CD4-positive, alpha-beta T cell treated with Interleukin-17A for 1 hour (primary cell): ENCODE data around the gene HIVEP2.
A peak's percentile ranks its signal among the peaks of the same experiment; 100 is the strongest.

Experiments used
- DNase-seq: peaks from one replicate; pipeline ENCODE4 v3.0.0-alpha.2; 2020

HIVEP2 gene

DNA sequence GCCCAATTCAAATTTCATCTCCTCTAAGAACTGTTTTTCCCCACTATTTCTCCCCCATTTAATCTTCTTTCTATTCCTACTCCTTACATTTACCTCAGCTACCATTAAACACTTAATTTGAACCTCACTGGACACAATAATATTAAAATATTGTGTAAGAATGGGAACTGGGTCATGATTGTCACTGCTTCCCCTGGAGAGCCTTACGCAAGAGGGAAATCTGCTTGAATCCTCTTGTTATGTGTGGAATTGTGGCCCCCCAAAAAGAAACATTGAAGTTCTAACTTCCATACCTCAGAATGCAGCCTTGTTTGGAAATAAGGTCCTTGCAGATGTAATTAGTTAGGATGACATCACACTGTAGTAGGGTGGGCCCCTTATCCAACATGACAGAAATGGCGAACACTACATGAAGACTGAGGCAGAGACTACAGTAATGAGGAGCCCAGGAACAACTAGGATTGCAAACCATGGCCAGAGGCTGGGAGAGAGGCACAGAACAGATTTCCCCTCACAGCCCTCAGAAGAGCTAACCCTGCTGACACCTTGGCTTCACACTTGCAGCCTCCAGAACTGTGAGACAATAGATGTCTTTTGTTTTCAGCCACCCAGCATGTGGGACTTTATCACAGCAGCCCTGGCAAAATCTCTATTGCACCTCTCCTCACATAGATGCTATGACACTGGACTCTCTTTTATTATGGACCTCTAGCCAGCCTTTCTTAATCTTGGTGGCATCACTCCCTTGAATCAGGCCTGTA, 29.9 kb downstream of the HIVEP2 start:
- DNase-seq = peak; percentile 57

DNA sequence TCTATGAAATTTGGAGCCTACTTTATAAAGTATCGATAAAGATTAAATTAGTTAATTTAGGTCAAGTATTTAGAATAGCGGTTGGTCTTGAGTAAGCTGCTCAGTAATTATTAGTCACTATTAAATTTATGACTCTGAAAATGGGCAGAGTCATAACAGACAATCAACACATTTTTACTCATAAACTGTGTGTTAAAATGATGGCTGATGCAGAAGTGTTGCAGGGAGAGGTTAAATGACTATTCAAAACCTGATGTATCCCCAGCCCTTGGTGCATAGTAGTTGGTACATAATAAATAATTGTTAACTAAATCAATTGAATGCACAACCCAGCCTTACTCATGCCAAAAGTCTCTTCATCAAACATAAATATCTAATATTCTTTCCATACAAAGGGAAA, 30.6 kb downstream of the HIVEP2 start:
- no peak for DNase-seq

DNA sequence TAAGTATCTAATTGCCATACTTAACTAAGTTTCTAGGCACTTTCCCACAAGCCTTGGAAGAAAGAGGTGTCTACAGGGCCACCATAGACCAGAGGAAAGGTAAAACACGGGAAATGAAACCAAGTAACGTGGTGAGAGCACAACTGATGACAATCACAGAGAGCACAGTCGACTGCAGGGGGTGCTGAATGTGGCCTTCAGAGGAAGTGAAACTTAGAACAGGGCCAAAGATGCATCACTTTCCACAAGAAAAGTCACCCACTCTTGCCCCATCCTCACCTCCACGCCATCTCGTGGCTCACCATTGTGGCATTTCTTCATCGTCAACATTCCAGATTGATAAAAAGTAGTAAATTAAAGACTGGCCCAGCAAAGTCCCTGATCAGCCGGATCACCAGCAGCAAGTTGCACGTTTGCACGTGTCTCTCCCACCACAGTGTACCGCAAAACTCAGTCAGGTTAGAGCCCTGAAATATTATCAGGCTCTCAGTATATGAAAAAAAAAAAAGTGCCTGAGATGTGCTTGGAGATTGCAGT, 31.4 kb downstream of the HIVEP2 start:
- peak; percentile 86 for DNase-seq

DNA sequence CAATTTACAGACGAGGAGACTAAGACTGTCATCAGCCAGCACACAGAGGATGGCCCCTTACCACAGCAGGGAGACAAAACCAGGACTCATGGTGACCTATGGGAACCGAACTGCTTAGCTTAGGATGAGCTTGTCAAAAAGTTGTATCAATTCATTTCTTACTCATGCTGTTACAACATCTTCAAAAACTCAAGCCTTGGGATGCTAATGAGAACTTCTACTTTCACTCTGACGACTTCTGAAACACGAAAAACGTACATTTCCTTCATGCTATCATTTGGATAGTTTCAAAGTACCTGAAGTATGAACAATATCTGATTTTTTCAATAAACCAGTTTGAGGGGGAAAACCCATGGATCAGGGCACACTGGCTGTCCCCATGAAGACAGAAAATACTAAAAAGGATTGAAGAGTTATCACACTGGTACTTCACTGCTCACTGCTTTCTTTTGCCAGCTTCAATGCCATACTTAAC, 31.9 kb downstream of the HIVEP2 start:
- DNase-seq = no peak

DNA sequence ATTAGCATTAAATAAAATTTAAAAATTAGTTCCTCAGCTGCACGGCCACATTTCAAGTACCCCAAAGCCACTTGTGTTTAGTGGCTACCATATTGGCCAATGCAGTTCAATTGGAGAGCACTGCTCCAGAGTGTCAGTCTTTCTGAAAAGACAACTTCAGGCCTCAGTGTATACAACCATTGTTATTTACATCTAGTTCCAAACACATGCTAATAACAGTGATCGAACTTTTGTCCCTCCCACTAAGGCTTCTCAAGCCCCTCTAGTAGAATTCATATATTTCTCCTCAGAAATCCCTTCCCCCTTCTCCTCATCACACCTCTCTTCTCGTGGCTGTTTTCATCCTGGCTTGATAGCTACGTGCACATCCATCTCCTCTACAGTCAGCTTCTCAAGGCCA, 32.9 kb downstream of the HIVEP2 start:
- DNase-seq = no peak

DNA sequence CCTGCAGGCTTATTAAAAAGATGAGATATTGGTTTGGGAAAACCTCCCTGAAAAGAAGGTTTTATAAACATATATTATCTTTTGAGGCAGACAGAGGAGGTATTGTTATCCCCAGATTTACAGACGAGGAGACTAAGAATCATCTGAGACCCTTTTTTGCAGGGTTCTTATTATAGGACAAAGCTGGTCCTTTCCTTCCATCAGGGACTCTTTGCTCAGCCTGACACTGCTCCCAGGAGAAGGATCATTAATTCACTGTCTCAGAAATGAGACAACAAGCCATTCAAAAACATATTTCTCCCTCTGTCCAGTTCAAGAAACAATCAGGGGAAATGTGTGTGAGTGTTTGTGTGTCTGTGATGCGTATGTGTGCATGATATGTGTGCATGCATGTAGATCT, 33.5 kb downstream of the HIVEP2 start:
- DNase-seq = no peak

DNA sequence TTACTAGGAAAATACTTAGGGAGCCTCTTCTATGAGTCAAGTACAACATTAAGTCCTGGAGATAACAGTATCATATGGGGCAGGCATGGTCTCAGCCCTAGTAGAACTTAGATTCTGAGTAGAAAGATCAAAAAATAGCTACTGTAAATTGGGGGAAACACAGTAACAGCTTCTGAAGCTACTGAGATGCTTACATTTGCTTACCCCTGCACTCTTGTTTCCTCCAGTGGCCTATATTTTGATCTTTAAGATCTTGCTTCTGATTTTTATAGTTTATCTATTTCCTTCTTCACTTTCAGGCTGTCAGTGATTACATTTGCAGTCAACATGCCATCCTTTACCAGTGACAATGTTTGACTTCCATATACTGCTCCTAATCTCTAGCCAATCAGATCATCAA, 35.3 kb downstream of the HIVEP2 start:
- peak; percentile 58 for DNase-seq

DNA sequence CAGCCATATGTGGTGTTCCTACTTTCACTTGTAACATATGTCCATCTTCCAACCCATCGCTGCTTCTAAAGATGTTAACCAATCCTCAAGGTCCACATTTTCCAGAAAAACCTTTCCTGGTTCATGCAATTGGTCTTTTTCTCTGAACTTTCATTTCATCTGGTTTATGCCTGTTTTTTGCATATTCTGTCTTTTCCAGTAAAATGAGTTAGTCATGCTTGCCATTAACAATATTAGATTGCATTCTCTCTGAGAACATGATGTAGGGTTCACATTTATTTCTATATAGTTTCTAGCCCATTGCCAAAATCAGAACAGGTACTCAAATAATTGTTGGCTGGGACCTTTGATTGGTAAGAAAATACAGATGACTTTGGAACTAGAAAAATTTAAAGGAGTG, 36.7 kb downstream of the HIVEP2 start:
- no peak for DNase-seq

DNA sequence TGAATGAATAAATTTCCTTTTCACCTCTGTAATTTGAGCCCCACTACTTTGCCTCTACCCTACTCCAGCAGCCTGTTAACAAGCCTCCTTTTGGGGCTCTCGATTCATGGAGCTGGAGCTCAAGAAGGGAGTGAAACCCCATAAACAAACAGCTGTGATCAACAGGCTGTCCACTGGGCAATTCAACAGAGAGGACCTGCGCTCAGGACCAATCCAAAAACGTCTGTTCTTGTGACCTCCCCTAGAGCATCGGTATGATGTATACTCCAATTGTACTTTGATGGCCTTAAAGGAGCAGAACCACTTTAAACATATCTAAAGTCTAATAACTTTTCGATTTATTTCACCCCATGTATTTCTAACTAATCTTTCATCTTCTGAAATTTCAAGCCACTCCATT, 37.4 kb downstream of the HIVEP2 start:
- peak; percentile 85 for DNase-seq

DNA sequence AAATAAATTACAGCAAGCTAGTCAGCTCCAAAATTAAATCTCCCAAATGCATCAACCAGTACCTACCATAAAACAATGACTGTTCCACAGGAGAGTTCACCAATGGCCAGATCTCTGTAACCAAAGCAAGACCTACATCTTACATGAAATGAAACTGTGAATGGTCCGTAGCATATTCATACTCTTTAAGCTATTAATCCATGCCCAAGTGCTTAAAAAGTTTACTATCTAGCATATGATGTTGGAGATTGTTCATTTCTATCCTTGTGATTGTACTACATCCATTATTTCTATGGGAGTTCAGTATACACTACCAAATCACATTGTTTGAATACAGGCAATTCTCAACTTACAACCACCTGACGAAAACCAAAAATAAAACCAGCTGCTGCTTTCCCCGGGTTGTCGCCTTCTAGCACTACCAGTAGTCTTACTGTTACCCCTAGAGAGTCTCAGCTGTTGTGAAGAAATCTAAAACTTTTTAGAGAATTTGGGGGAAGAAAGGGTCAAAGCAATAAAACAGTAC, 38.0 kb downstream of the HIVEP2 start:
- peak; percentile 68 for DNase-seq

DNA sequence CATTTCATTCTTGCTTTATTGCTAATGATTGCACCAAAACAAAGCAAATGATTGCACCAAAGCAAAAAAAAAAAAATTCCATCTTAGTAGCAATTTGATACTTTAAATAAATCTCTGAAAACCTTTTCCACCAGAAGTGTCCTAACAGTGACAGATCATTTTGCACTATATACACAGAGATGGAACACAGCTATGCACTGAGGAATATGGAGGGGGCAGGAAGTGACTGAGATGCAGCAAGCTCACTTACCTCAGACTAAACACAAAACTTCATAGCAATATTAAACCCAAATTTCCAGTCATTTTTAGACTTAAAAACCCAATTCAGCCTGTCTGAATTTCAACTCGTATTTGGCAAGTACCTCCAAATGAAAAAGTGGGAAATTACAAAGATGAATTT, 41.2 kb downstream of the HIVEP2 start:
- peak; percentile 66 for DNase-seq

DNA sequence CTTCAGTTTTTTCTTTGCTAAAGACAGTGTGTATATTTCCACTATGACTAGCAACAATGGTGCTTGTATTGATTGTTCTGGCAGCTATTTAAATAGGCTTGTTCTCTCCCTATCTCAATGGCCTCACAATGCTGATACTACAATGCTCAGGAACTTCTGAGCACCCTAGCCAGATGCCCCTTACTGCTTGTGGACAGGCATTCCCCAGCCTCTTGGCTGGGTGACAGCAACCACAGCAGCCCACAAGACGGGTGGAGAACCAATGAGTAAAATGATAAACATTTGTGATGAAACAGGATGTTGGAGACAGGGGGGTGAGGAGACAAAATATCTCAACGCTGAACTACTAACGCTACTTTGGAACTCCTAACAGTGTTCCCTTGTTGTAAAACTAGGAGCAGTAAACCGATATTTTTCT, 42.3 kb downstream of the HIVEP2 start:
- peak; percentile 93 for DNase-seq

DNA sequence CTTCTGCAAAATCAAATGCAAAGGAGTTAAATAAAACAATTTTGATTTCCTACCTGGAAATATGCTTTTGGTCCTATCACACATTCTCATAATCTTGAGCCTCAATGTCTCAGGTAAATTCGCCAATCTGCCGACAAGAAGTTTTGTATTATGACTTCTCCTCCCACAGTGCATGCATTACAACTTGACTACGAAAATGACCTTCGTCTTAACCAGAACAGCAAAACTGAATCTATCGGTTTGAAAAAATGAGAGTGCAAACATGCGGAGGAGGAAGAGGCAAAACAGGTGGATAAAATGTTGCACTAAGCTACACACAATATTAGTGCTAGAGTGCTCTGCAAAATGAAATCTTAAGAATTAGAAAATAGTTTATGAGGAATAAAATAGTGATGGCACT, 43.4 kb downstream of the HIVEP2 start:
- DNase-seq = no peak

DNA sequence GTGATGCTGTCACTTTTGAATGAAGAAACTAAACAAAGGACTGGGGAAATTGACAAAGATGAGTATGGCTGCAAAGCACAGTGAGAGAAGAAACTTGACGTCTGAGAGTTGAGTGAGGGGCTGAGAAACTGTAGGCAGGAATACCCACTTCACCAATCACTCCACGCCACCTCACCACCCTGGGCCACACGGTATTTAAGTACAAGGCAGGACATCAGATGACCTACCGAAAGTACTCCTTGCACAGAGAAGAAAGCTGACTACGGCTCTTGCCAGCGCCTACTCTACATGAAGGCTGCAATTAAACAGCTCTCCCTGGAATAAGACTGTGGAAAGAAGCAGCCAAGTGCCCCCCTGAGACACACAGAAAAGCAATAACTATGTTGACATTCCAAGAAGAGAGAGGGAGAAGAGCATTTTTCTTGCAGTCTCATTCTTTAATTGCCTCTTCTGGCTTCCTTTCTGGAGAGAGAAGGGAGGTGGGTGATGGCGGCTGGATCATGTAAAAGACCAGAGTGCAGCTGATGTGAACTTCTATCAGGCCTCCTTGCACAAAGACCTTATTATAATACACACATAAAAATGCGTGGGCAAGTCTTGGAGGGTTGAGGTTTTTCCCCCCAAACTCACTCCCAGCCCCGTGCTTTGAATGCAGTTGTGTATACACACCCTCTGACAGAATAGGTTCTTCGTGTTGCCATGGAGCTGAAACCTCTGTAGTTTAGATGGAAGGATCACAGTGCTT, 44.6 kb downstream of the HIVEP2 start:
- DNase-seq = peak; percentile 82

DNA sequence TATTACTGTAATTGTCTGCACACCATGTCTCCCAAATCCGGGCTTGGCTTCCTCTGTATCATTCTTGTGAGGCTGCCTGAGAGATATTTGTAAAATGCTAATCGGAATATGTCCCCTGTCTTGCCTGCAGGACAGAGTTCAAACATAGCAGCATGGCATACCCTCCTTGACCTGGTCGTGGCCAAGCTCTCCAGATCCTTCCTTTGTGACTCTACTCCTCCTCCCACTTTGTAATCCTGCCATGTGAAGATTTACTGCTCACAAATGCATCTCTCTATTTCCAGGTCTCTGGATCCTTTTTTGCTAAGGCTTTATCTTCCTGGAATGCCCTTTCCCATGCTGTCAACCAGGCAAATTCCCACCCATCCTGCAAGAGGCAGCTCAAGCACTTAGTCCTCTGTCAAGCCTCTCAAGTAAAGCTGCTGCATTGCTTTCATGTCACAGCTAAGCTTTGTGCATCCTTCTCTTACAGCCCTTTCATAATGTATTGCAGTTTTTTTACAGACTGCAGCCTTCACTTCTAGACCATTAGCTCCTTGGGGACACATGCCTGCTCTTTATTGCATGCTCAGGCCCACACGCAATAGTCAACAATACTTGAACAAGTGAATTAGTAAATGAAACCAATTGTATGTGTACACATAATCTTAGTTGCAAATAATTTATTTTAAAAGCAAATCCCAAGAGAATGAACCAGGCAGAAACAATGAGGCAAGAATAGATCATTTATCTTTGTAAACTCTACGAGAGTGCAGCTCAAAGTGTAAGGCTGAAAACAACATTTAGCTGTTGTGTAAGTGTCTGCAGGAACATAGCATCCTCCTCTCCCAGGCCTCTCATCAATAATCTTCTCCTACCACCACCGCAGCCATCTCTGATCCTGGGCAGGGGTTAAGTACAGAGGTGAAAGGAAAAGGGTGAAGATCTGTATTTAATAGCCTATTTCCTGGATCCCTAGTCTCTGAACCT, 45.8 kb downstream of the HIVEP2 start:
- no peak for DNase-seq

DNA sequence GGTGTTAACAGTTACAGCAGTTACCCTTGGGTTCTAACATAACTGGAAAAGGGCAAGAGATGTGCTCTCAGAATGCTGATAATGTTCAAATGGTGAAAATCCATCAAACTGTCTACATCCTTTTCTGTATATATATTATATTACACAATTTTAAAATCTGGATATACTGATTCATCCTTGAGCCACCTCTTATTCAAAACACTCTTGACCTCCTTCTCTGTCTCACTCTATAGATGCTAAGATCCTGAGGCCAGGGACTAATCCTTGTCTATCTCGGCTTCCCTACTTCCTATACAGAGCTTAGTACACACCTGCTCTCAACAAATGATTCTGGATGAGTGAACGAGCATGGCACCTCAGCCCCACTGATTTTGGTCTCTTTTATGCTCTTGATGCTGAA, 47.3 kb downstream of the HIVEP2 start:
- no peak for DNase-seq

DNA sequence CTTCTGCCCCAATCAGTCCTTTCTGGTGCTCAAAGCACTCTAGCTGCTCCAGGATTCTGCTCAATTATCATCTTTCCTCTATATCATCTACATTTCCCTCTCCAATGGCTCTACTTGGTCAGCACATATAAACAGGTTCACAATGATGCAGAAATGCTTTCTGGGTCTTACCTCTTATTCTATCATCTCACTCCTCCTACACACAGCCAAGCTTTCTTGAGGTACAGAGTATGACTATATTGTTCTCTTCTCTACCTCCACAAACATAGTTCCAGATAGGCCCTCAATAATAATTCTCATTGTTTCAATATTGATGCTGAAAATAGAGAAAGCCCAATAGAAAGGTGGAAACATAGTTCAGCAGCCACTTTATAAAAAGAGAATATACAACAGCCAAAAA, 48.2 kb downstream of the HIVEP2 start:
- no peak for DNase-seq

DNA sequence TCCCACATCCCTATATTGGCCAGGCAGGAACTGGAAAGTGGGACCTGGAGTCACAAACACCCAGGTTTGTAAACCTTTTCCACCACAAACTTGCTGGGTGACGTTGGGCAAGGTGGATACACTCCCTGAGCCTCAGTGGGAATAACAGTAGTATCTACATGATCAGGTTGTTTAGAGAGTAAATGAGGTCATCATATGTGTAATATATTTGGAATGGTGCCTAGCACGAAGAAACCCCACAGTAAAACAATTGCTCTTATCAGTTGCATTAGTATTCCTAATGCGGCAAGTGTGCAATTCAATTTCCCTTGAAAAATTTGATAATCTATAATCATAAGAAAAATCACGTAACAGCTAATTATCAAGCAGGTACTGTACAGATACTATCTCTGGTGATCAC, 51.9 kb downstream of the HIVEP2 start:
- no peak for DNase-seq

DNA sequence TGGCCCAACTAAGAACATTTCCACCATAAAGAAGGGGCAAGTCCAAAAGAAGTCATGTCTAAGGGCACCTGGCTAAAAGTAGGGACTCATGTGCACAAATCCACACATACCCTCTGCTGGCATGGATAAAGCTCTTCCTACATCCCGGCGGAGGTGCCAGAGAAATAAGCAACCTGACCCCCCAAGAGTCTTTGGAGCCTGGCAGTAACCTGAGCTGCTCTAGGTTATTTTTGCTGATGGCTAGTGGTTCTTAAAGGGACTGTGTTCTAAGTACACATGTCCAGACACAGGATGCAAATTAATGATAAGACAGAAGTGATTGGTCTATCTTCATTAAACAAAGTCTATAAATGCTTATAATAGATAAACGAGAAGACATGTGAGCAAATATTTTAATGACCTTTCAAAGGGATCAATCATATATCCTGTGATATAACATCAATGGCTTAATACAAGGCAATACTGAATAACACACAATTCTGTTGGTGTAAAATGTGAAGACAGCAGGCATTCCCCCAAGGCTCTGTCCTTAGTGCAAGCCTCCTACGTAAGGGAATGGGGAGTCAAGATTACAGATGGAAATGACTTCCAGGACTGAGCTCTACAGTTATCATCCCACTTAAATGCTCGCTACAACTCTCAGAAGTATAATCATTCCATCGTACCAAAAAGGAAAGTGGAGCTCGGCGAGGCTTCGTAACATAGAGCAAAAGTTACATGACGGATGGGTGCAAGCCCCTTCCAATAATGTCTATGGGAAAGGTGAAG, 52.5 kb downstream of the HIVEP2 start:
- DNase-seq = no peak

DNA sequence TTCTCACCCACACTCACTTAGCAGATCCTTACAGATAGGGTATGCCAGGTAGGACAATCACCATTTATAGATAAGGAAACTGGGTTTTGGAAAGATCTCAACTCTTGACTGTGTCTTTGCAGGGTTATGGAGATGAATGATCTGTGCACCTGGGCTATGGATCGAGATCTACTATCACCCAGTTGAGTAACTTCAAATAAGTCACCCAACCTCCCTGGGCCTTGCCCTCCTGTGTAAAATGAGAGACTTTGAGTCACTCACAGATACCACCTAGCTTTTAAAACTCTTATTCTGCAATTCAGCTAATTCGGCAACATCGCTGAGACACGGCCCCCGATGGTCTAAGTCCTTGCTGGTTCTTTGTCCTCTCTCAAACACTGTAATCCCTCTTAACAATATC, 53.5 kb downstream of the HIVEP2 start:
- DNase-seq = no peak

DNA sequence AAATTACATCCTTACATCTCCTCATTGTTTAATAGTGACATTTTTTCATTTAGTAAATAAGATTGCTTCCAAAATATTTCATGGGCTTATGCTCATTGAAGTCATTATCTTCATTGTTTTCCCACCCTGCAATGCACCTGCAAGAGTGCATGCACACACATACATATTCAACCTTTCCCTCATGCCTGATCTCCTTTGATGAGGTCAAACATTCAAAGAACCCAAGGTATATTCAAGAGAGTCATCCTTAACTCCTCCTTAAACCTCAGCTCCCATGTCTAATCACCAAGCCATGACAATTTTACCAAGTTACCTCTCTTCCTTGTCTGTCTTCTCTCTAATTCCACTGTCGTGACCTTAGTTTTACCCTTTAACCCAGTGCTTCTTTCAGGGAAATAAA, 56.5 kb downstream of the HIVEP2 start:
- no peak for DNase-seq

DNA sequence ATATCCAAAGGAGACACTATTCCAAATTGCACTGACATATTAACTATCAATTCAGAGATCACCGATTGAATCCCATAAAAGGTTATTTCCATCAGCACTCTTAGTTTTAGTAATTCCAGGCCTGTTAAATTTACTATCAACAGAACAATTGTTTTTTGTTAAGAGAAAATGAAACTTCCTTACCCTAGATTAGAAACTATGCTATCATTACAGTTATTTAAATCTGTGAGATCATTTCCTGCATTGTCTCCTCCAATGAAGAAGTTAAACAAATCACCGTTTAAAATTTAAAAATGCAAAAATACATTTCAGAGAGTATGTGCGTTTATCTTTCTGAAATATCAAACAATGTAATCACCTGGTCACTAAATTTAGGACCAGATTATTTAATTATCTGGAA, 57.5 kb downstream of the HIVEP2 start:
- DNase-seq = peak; percentile 51
